K562 (cell line): ENCODE data around the gene OR2B2. TPM values are rescaled to one million over a fixed set of nuclear protein-coding genes. Genes with fewer than 3 reads are reported as not detected.

ENCODE experiments used
- CBX3 ChIP-seq, 2 experiments: IDR thresholded peaks; 1 replicate in 1 of 2; 2 replicates in 1 of 2; pipeline ENCODE4 v1.6.1; 2012; ENCODE audit warnings: inconsistent platforms in 2 of 2, low read length in 2 of 2, borderline replicate concordance in 1 of 2, control low read depth in 1 of 2
- ELF2 ChIP-seq: fragments of 250-450 bp; sonication (Bioruptor Pico); IDR thresholded peaks from 2 replicates; pipeline ENCODE4 v1.5.0; 2021; ENCODE audit warnings: mild to moderate bottlenecking
- FIP1L1 ChIP-seq: fragments of 200-400 bp; formaldehyde crosslinking; IDR thresholded peaks from 2 replicates; pipeline ENCODE4 v1.6.1; 2018; ENCODE audit warnings: mild to moderate bottlenecking, low read depth, low read length; ENCODE audit not compliant: poor library complexity, severe bottlenecking
- GTF2E2 ChIP-seq: fragments of 200-800 bp; sonication (Bioruptor generic); IDR thresholded peaks from 2 replicates; pipeline ENCODE4 v1.6.1; 2016; ENCODE audit warnings: missing genetic modification characterization, missing compliant biosample characterization
- HDAC2 ChIP-seq: fragments of 450-650 bp; IDR thresholded peaks from 2 replicates; pipeline ENCODE4 v1.6.1; 2016; ENCODE audit warnings: mild to moderate bottlenecking
- HDAC3 ChIP-seq: fragments of 450-650 bp; IDR thresholded peaks from 2 replicates; pipeline ENCODE4 v1.6.1; 2018; ENCODE audit warnings: borderline replicate concordance, mild to moderate bottlenecking, moderate library complexity; ENCODE audit not compliant: partially characterized antibody
- IFI16 ChIP-seq: fragments of 250-450 bp; sonication (Bioruptor Pico); IDR thresholded peaks from 2 replicates; pipeline ENCODE4 v2.1.2; 2022; ENCODE audit warnings: mild to moderate bottlenecking, inconsistent platforms
- JUND ChIP-seq, 2 experiments: IDR thresholded peaks; 2 replicates in 1 of 2; 3 replicates in 1 of 2; pipeline ENCODE4 v1.6.1; 2011; ENCODE audit warnings: borderline replicate concordance in 2 of 2, low read depth in 2 of 2, low read length in 2 of 2, improper control_type of control experiment in 1 of 2, missing biosample characterization in 1 of 2, missing genetic modification characterization in 1 of 2, missing genetic modification reagents in 1 of 2
- NR2C1 ChIP-seq, 2 experiments: fragments of 450-650 bp; IDR thresholded peaks; 2 replicates each; pipeline ENCODE4 v1.6.1; 2017; ENCODE audit warnings: mild to moderate bottlenecking in 2 of 2, antibody characterized with exemption in 1 of 2, inconsistent platforms in 1 of 2, missing compliant biosample characterization in 1 of 2, missing genetic modification characterization in 1 of 2
- SAFB ChIP-seq: fragments of 200-400 bp; formaldehyde crosslinking; IDR thresholded peaks from 2 replicates; pipeline ENCODE4 v1.6.1; 2017; ENCODE audit warnings: low read depth, low read length, borderline replicate concordance
- SMARCE1 ChIP-seq: fragments of 450-650 bp; IDR thresholded peaks from 2 replicates; pipeline ENCODE4 v1.7.1; 2016; ENCODE audit warnings: mild to moderate bottlenecking
- SUPT5H ChIP-seq: fragments of 450-650 bp; IDR thresholded peaks from 2 replicates; pipeline ENCODE4 v1.6.1; 2016
- TCF3 ChIP-seq: sonication (generic); formaldehyde crosslinking; IDR thresholded peaks from 2 replicates; pipeline ENCODE4 v1.4.0; 2020; ENCODE audit warnings: mild to moderate bottlenecking, missing genetic modification reagents
- TCFL5 ChIP-seq: fragments of 250-450 bp; sonication (Bioruptor Pico); conservative IDR thresholded peaks from 2 replicates; pipeline ENCODE4 v1.6.1; 2021; ENCODE audit warnings: mild to moderate bottlenecking, moderate library complexity, matching md5 sums
- TEAD1 ChIP-seq, 2 experiments: fragments of 450-650 bp in 1 of 2; sonication (generic) in 1 of 2; formaldehyde crosslinking; IDR thresholded peaks; 2 replicates each; pipeline versions ENCODE4 v1.4.0 to v1.8.0; 2020 to 2022; ENCODE audit warnings: mild to moderate bottlenecking in 2 of 2, missing genetic modification reagents in 1 of 2
- ZFP30 ChIP-seq: fragments of 250-450 bp; sonication (Bioruptor Pico); IDR thresholded peaks from 2 replicates; pipeline ENCODE4 v1.8.0; 2022; ENCODE audit warnings: moderate library complexity, mild to moderate bottlenecking, inconsistent platforms, borderline replicate concordance
- ZNF217 ChIP-seq: sonication (generic); formaldehyde crosslinking; IDR thresholded peaks from 2 replicates; pipeline ENCODE4 v1.8.0; 2022; ENCODE audit warnings: mild to moderate bottlenecking, missing genetic modification reagents
- ZNF785 ChIP-seq: fragments of 250-450 bp; sonication (Bioruptor Pico); IDR thresholded peaks from 2 replicates; pipeline ENCODE4 v1.4.0; 2020; ENCODE audit warnings: mild to moderate bottlenecking
- polyA plus RNA-seq, 8 experiments: library from polyadenylated mRNA; depleted of rRNA in 4 of 8; stranded (reverse) in 5 of 8; unstranded in 3 of 8; fragments of >200 nt; fragmentation: Nextera tagmentation in 2 of 8; fragmentation: Illumina TruSeq in 1 of 8; extraction: Ambion mirVana in 2 of 8; extraction: Trizol in 1 of 8; gene quantifications; 2 replicates each; pipeline versions ENCODE4 v1.2.1 to v1.2.3, GENCODE V29; 2011 to 2014; ENCODE audit warnings: inconsistent platforms in 1 of 8, missing spikeins in 1 of 8
- total RNA-seq, 7 experiments: library from RNA; depleted of rRNA in 6 of 7; stranded (reverse); fragments of >200 nt in 6 of 7; fragmentation: Illumina TruSeq in 2 of 7; extraction: Trizol in 2 of 7; gene quantifications; 2 replicates each; pipeline versions ENCODE4 v1.2.1 to v1.2.3, GENCODE V29; 2011 to 2021; ENCODE audit warnings: low replicate concordance in 1 of 7
- TF ChIP-seq, protein P1 (sequence below): fragments of 250-450 bp; sonication (Bioruptor Pico); IDR thresholded peaks from 2 replicates; pipeline ENCODE4 v1.5.0; 2021; ENCODE audit warnings: mild to moderate bottlenecking, borderline replicate concordance
- TF ChIP-seq, protein P2 (sequence below): sonication (generic); formaldehyde crosslinking; IDR thresholded peaks from 2 replicates; pipeline ENCODE4 v1.8.1; 2022; ENCODE audit warnings: missing genetic modification reagents
- TF ChIP-seq, protein P3 (sequence below): fragments of 450-650 bp; formaldehyde crosslinking; conservative IDR thresholded peaks from 2 replicates; pipeline ENCODE4 v1.4.0; 2022; ENCODE audit warnings: mild to moderate bottlenecking, missing genetic modification characterization

OR2B2 gene
- total and polyA plus RNA-seq, 9 of the 15 experiments (the other 6 are each of a cell fraction or from before 2014, with no cell fraction given) = 0.24 TPM; not detected in 8

DNA sequence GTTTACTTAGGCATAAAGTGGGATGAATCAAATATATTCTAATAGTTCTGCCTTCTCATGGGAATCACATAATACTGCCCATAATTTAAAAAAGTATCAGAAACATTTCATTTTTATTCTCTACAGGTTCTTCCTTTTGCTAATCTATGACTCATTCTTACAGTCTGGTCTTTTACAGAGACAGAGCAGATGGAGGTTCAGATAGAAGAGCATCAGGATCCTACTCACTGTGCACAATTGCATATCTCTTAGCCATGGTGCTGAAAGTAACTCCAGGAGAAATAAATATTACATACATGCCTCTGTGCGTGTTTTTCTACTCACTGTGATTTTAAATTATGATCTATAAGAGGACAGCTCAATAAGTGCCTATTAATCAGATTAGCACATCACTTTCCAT, 28.6 kb upstream of the OR2B2 start (continued):
- TF ChIP-seq ELF2 (CRISPR knock-in tag) (no peak), SMARCE1 (peak; percentile 70; the same call in 1 of the 2 replicates), FIP1L1 (no peak), HDAC2 (0 out of 2 replicates have a peak, but pooled peaks have one; percentile 45), JUND (IDR thresholded peaks at IDR 0.05; ENCODE audit: borderline replicate concordance, low read depth, low read length) (peak; percentile 94), JUND (tag; IDR thresholded peaks at IDR 0.05; ENCODE audit: borderline replicate concordance, low read depth, low read length) (peak; percentile 89), ZNF217 (CRISPR knock-in tag) (no peak), GTF2E2 (tag) (no peak), NR2C1 (IDR thresholded peaks at IDR 0.05) (no peak), NR2C1 (tag; IDR thresholded peaks at IDR 0.05) (no peak), TEAD1 (CRISPR knock-in tag; IDR thresholded peaks at IDR 0.05) (no peak), TCF3 (CRISPR knock-in tag) (peak; percentile 88), ZFP30 (CRISPR knock-in tag) (no peak), TCFL5 (CRISPR knock-in tag) (no peak), IFI16 (CRISPR knock-in tag) (no peak), HDAC3 (no peak), CBX3 (IDR thresholded peaks at IDR 0.05; ENCODE audit: borderline replicate concordance in 1 of 2, low read length in 2 of 2) (no peak), SUPT5H (no peak), SAFB (no peak), ZNF785 (no peak)
- TF ChIP-seq, protein P1, sequence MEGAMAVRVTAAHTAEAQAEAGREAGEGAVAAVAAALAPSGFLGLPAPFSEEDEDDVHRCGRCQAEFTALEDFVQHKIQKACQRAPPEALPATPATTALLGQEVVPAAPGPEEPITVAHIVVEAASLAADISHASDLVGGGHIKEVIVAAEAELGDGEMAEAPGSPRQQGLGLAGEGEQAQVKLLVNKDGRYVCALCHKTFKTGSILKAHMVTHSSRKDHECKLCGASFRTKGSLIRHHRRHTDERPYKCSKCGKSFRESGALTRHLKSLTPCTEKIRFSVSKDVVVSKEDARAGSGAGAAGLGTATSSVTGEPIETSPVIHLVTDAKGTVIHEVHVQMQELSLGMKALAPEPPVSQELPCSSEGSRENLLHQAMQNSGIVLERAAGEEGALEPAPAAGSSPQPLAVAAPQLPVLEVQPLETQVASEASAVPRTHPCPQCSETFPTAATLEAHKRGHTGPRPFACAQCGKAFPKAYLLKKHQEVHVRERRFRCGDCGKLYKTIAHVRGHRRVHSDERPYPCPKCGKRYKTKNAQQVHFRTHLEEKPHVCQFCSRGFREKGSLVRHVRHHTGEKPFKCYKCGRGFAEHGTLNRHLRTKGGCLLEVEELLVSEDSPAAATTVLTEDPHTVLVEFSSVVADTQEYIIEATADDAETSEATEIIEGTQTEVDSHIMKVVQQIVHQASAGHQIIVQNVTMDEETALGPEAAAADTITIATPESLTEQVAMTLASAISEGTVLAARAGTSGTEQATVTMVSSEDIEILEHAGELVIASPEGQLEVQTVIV (CRISPR knock-in tag) = no peak
- TF ChIP-seq, protein P2, sequence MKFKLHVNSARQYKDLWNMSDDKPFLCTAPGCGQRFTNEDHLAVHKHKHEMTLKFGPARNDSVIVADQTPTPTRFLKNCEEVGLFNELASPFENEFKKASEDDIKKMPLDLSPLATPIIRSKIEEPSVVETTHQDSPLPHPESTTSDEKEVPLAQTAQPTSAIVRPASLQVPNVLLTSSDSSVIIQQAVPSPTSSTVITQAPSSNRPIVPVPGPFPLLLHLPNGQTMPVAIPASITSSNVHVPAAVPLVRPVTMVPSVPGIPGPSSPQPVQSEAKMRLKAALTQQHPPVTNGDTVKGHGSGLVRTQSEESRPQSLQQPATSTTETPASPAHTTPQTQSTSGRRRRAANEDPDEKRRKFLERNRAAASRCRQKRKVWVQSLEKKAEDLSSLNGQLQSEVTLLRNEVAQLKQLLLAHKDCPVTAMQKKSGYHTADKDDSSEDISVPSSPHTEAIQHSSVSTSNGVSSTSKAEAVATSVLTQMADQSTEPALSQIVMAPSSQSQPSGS (CRISPR knock-in tag) = no peak
- TF ChIP-seq, protein P3, sequence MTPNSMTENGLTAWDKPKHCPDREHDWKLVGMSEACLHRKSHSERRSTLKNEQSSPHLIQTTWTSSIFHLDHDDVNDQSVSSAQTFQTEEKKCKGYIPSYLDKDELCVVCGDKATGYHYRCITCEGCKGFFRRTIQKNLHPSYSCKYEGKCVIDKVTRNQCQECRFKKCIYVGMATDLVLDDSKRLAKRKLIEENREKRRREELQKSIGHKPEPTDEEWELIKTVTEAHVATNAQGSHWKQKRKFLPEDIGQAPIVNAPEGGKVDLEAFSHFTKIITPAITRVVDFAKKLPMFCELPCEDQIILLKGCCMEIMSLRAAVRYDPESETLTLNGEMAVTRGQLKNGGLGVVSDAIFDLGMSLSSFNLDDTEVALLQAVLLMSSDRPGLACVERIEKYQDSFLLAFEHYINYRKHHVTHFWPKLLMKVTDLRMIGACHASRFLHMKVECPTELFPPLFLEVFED = no peak
